ENCODE results near the gene PMVK.

GRCh38 chr1:154902938-154903566 lies 33.5 kb downstream of the PMVK start:
- TF ChIP-seq, protein P1, sequence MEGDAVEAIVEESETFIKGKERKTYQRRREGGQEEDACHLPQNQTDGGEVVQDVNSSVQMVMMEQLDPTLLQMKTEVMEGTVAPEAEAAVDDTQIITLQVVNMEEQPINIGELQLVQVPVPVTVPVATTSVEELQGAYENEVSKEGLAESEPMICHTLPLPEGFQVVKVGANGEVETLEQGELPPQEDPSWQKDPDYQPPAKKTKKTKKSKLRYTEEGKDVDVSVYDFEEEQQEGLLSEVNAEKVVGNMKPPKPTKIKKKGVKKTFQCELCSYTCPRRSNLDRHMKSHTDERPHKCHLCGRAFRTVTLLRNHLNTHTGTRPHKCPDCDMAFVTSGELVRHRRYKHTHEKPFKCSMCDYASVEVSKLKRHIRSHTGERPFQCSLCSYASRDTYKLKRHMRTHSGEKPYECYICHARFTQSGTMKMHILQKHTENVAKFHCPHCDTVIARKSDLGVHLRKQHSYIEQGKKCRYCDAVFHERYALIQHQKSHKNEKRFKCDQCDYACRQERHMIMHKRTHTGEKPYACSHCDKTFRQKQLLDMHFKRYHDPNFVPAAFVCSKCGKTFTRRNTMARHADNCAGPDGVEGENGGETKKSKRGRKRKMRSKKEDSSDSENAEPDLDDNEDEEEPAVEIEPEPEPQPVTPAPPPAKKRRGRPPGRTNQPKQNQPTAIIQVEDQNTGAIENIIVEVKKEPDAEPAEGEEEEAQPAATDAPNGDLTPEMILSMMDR (IDR thresholded peaks at IDR 0.05; ENCODE audit: low read depth, low read length), result no peak
- TF ChIP-seq POLR2A (IDR thresholded peaks at IDR 0.05; ENCODE audit: extremely low read depth, insufficient read length) (no peak), MYC (IDR thresholded peaks at IDR 0.05; ENCODE audit: low read depth, low read length) (no peak), MAX (IDR thresholded peaks at IDR 0.05; ENCODE audit: low read depth, low read length) (no peak)
